Activated T-cell treated with anti-CD3 and anti-CD28 coated beads for 48 hours (primary cell): ENCODE measurements around the gene RSPRY1.
"Not testable (repeated sequence)": the region's sequence is repeated elsewhere in the genome, so short reads cannot be mapped to it uniquely, and the experiment has no call there.

Experiments used
- DNase-seq: peaks from one replicate; pipeline ENCODE4 v3.0.0-alpha.2; 2020; ENCODE audit warnings: low read depth

The RSPRY1 gene

GRCh38 chr16:57271867-57272495, 85.9 kb downstream of the RSPRY1 start:
- DNase-seq: no peak

DNA sequence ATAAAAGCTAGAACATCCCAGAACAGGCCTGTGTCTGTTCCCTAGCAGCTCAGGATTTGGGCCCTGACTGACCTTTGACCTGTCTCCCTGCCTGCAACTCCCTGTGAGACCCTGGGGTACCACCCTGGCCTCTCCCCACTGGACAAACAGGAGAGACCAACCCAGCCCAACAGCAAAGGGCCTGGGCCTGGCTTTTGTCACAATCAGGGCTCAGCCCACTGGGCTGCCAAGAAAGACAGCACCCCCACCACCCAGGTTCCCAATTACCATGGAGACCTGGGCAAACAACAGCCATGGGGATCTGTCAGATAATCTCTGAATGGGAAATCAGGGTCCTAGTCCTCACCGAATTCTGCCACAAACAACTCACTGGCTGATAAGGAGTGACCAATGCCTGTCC, 87.2 kb downstream of the RSPRY1 start:
- no peak for DNase-seq

GRCh38 chr16:57273826-57274225, 87.7 kb downstream of the RSPRY1 start:
- no peak for DNase-seq

GRCh38 chr16:57275946-57276345, 89.8 kb downstream of the RSPRY1 start:
- DNase-seq: not testable (repeated sequence)

DNA sequence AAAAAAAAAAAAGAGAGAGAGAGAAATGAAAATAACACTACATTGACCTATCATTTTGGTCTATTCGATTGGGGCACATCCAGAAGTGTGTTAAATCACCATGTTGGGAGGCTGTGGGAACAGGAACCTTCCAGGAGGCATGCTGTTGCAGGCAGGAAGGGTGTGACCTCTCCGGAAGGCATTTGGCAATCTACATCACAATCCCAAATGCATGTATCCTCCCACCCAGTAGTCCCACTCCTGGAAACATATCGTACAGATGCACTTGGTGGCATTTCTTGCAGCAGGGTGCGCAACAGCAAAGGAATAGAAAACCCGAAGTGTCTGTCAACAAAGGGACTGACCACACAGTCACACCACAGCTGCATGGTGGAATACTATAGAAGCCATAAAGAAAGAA, 90.5 kb downstream of the RSPRY1 start:
- DNase-seq: no peak

DNA sequence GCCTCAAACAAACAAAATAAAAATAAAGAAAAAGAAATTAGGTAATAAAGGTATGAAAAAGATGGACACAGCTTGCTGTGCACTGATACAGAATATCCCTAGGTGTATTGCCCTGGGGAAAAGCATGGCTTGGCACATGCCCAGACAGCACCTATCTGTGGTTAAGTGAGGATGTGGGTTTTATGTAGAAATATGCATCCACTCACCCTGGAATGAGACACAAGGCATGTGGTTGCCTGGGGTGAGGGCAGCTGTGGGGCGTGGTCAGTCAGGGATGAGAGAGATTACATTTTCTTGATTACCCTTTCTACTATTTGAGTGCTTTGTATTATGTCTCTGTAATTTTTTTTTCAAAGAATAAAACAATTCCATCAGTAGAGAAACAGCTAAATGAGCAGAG, 91.5 kb downstream of the RSPRY1 start:
- DNase-seq: peak; percentile 46

DNA sequence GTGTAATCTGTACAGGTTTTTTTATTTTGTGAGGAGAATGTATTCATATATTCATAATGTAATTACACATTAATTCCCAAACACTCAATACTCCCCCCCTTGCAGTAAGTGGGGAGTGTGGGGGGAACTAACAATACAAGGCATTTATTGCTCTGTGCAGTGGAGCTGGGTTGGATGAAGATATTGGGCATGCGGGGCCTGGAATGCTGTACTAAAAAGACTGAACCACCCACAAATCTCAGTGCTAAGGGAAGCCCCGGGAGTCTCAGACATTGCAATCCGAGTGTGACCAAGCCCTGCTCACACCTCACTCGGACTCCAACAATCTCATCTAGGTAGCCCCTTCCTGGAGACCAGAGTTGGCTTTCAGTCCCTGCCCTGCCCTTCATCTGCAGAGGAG, 92.4 kb downstream of the RSPRY1 start:
- no peak for DNase-seq

DNA sequence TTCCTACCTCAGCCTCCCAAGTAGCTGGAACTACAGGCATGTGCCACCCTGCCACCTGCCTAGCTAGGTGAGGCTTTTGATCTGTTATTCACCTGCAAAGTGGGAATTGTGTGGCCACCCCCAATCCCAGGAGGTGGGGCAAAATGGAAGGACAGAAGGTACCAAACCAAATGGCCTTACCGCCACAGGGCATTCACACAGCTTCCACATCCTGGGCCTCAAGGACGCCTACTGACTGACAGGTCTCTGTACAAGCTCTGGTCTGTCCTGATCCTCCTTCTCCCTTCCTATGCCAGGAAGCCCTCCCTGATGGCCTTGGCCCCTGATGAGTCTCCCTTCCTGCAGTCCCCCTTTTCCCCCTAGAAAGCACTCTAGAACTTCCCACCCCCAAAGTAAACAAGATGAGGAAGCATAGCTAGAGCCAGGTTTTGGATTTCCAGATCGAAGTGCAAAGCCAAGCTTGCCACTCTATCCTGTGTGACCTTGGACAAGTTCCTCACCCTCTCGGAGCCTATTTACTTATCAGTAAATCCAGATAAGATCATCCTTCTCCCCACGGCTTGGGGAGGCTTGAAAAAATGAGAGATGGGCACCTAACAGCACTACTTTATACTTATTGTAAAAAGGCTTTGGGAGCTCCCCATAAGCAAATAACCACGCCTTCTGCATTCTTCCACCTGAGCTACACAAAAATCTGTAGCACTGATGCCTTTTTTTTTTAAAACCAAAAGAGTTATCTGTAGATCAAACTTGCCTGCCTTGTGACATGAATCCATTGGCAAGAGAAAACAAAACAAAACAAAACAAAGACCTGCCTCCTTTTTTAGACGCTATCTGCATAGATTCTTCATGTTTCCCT, 93.9 kb downstream of the RSPRY1 start:
- DNase-seq: no peak

- no peak for DNase-seq
Observed at GRCh38 chr16:57281791-57282190, 95.7 kb downstream of the RSPRY1 start.

GRCh38 chr16:57282510-57283213, 96.5 kb downstream of the RSPRY1 start:
- no peak for DNase-seq

- no peak for DNase-seq
Observed at GRCh38 chr16:57283214-57283958, 97.3 kb downstream of the RSPRY1 start.

- no peak for DNase-seq
Observed at GRCh38 chr16:57283959-57284208, 97.8 kb downstream of the RSPRY1 start.

DNA sequence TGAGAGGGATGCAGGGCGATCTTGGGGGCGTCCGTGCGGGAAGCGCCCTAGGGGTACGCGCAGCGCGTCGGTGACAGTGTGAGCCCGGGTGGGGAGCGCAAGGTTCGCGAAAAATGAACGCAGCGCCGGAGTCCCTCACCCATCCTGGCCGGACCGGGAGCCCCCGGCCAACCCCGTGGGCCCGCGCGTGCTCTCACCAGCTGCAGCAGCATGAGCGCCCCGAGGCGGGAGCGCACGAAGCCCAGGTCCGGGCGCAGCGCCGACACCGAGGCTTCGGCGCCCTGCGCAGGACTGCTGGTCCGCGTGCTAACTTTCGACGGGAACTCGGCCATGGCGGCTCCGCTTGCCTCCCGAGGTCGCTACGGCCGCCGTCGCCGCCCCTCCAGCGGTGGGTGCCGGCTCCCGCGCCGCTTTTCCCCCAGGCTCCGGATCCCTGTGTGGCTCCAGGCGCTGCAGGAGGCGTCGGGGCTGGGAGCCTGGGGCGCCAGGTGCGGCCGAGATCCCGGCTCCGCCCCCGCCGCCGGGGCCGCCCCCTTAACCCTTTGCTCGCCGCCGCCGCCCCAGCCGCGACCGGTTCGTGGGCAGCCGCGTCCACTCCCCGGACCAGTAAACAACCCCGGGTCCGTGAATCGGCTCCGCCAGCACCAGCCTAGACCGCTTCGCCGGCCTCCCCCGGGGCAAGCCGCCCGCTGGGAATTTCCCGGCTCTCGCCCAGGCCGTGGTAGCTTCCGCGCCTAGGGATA, 98.3 kb downstream of the RSPRY1 start, which contains the start of gene PLLP:
PLLP (minus strand) TSS at position 464 of the 743 bp plus-strand sequence; CDS start at position 332, 132 bp downstream.
- DNase-seq: peak; percentile 27

- DNase-seq: peak; percentile 21
Observed at GRCh38 chr16:57284952-57285363, 98.8 kb downstream of the RSPRY1 start.

DNA sequence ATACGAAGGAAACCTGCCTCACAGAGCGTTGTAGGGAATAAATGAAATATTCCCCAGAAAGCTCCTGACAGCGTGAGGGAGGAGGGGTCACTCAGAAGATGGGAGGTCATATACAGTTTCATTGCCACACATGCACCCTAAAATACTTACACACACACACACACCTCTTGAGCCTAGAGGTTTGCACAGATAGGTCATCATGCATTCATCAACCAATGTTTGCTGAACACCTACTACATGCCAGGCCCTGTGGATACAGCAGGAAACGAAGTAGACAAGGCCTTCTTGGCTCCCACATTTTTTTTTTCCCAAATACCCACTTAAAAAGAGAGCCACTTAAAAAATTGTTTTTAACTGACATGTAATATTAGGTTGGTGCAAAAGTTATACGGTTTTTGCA, 99.2 kb downstream of the RSPRY1 start:
- no peak for DNase-seq

DNA sequence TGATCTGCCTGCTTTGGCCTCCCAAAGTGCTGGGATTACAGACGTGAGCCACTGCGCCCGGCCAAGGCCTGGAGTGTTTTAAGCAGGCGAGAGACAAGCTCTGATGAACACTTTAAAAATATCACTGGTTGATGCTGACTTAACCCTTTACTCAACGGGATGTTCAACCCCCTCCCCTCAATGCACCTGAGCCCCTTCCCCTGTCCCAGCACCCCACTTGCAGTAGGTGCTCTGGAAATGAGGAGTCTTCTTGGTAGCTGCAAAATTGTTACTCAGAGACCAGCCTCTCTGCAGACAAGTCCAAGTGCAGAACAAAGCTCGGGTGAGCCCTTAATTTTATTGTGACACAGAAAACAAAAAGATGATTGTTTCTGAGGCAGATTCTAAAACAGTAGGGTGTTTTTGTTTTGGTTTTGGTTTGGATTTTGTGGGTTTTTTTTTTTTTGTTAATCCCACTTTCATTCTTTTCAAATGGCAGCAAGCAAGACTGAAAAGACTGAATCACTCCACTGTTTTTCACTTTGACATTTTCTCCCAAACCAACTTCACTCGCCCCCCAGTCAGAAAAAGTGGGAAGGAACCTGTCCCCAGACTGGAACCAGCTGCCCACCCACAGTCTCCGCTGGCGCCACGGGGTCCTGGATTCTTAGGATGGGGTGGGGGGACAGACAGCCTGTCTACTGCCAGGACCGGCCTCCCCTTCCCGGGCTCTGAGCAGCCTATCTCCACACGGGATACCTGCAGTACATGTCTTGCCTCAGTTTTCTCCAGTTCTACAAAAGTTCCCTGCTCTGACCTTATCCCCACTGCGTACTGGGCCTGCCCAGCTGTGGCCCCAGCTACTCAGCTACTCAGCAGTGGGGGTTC, 103.5 kb downstream of the RSPRY1 start:
- DNase-seq: no peak
